ENCODE results near the gene NANS.
"Not testable (repeated sequence)": the region's sequence is repeated elsewhere in the genome, so short reads cannot be mapped to it uniquely, and the experiment has no call there.

Gene NANS

GRCh38 chr9:98039607-98040017, 16.9 kb upstream of the NANS start:
- DNase-seq, result no peak

GRCh38 chr9:98040212-98040611, 16.3 kb upstream of the NANS start:
- no peak for DNase-seq

- DNase-seq, result no peak
Measured at GRCh38 chr9:98043915-98044314, 12.6 kb upstream of the NANS start.

GRCh38 chr9:98045234-98046179, 11.0 kb upstream of the NANS start:
- DNase-seq, result peak; percentile 17

- DNase-seq, result no peak
Measured at GRCh38 chr9:98046180-98046543, 10.4 kb upstream of the NANS start.

- DNase-seq, result no peak
Measured at GRCh38 chr9:98047002-98047401, 9.5 kb upstream of the NANS start.

GRCh38 chr9:98049288-98050072, 7.1 kb upstream of the NANS start:
- DNase-seq, result no peak

GRCh38 chr9:98050351-98050750, 6.2 kb upstream of the NANS start:
- no peak for DNase-seq

GRCh38 chr9:98054376-98054951, 2.1 kb upstream of the NANS start:
- no peak for DNase-seq

- DNase-seq, result peak; percentile 56
Measured at GRCh38 chr9:98057138-98057799, 737 bp downstream of the NANS start.

GRCh38 chr9:98062161-98062560, 5.6 kb downstream of the NANS start:
- no peak for DNase-seq

- DNase-seq, result no peak
Measured at GRCh38 chr9:98064623-98065392, 8.3 kb downstream of the NANS start.

GRCh38 chr9:98066235-98066634, 9.7 kb downstream of the NANS start:
- DNase-seq, result no peak

GRCh38 chr9:98067184-98067583, 10.7 kb downstream of the NANS start:
- DNase-seq, result no peak

GRCh38 chr9:98069551-98069950, 13.0 kb downstream of the NANS start:
- no peak for DNase-seq

GRCh38 chr9:98070704-98071103, 14.2 kb downstream of the NANS start:
- DNase-seq, result no peak

- DNase-seq, result no peak
Measured at GRCh38 chr9:98071737-98072136, 15.2 kb downstream of the NANS start.

- peak; percentile 74 for DNase-seq
Measured at GRCh38 chr9:98074115-98074990, 17.8 kb downstream of the NANS start.

GRCh38 chr9:98075332-98075805, 18.8 kb downstream of the NANS start:
- peak; percentile 33 for DNase-seq

- DNase-seq, result not testable (repeated sequence)
Measured at GRCh38 chr9:98076514-98076890, 20.0 kb downstream of the NANS start.

- DNase-seq, result no peak
Measured at GRCh38 chr9:98078895-98079294, 22.4 kb downstream of the NANS start.

All from CD4-positive, alpha-beta T cell treated with Interleukin-6 for 4 hours (primary cell).